ENCODE results near the gene PCGF3. TPM values are rescaled to one million over a fixed set of nuclear protein-coding genes. Genes with fewer than 3 reads are reported as not detected.
"Not testable (repeated sequence)": the region's sequence is repeated elsewhere in the genome, so short reads cannot be mapped to it uniquely, and the experiment has no call there.

The PCGF3 gene
- polyA plus RNA-seq, 1 donor, result 62.9 TPM

GRCh38 chr4:703336-704197 is 2.1 kb upstream of the PCGF3 start:
- no peak for DNase-seq (ENCODE audit: low read depth)

GRCh38 chr4:704198-704891 is 1.3 kb upstream of the PCGF3 start:
- no peak for DNase-seq (ENCODE audit: low read depth)

- no peak for DNase-seq (ENCODE audit: low read depth)
These were observed 708 bp upstream of the PCGF3 start for GRCh38 chr4:704971-705277.

GRCh38 chr4:706083-706633 is 526 bp downstream of the PCGF3 start:
- not testable (repeated sequence) for DNase-seq (ENCODE audit: low read depth)

DNA sequence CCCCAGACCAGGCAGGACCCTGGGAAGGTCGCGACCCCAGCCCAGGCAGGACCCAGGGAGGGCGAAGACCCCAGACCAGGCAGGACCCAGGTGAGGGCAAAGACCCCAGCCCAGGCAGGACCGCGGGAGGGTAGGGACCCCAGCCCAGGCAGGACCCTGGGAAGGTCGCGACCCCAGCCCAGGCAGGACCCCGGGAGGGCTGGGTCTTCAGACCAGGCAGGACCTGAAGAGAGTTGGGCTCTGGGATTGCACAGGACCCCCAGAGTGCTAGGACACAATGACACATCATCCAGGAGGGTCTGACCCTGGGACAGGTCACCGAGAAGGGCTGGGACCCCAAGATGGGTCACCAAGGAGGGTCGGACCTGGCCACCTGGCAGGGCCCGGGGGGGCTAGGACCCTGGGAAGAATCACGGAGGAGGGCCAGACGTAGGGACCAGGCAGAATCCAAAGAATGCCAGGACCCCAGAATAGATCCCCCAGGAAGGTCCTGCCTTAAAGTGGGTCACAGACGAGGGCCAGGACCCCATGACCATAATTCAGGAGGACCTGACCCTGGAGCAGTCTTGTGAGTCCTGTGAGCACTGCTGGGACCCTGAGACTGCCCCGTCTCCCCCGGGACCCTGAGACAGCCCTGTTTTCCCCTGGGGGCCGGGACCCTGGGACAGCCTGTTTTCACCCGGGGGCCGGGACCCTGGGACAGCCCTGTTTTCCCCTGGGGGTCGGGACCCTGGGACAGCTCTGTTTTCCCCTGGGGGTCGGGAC is 1.4 kb downstream of the PCGF3 start:
- no peak for DNase-seq (ENCODE audit: low read depth)

DNA sequence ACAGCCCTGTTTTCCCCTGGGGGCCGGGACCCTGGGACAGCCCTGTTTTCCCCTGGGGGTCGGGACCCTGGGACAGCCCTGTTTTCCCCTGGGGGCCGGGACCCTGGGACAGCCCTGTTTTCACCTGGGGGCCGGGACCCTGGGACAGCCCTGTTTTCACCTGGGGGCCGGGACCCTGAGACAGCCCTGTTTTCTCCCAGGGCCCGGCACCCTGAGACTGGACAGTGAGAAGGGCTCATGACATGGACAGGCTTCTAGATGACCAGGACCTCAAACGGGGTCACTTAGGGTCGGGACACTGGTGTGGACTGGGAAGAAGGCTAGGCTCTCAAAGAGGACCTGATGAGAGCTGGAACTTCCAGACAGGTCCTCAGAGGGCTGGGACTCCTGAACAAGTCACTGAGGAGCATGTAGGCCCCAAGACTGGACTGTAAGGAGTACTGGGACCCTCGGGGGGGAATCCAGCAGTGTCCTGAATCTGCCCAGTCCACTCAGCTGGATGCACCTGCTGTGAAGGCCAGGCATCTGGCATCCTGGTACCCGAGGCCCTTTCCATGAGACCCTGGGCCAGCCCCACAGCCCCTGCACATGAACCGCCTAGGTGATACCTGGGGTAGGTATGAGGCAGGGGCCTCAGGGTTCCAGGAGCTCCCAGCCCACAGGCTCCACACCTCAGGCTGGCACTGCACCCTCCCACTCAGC is 2.4 kb downstream of the PCGF3 start:
- DNase-seq (ENCODE audit: low read depth), result no peak

DNA sequence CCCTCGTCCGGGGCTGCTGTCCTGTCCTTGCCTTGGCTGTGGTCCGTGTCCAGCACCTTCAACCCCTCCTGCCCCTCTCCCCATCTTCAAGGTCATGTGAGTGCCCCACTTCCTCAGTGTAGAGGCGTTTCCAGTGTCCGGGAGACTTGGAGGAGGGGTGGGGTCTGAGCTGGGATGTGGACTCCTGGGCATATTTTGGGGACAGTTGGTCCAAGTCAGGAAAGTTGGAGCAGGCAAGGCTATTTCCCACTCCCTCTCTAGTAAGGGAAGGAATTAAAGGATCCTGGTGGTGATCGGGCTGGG is 3.0 kb downstream of the PCGF3 start:
- no peak for DNase-seq (ENCODE audit: low read depth)

GRCh38 chr4:709348-709747 is 3.7 kb downstream of the PCGF3 start:
- DNase-seq (ENCODE audit: low read depth), result no peak

- DNase-seq (ENCODE audit: low read depth), result no peak
These were observed 4.5 kb downstream of the PCGF3 start for GRCh38 chr4:710116-710515.

DNA sequence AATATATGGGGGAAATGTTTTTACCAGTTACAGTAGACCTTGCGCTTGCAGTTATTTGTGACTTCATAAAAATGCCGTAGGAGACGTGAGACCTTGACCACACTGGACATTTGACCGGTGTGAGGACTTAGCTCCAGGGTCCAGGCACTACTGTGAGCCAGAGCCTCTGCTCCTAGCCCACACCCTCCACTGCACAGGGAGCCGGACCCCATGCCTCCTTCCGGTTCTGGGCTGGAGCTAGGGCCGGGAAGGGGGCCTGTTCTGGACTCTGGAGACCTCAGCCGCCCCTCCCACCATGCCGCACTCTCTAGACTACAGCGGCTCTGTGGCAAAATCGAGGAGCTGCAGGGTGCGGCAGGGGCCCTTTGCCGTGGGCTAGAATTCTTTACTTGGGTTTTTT is 5.3 kb downstream of the PCGF3 start:
- no peak for DNase-seq (ENCODE audit: low read depth)

- no peak for DNase-seq (ENCODE audit: low read depth)
These were observed 6.5 kb downstream of the PCGF3 start for GRCh38 chr4:712093-712492.

- DNase-seq (ENCODE audit: low read depth), result no peak
These were observed 7.4 kb downstream of the PCGF3 start for GRCh38 chr4:712916-713632.

DNA sequence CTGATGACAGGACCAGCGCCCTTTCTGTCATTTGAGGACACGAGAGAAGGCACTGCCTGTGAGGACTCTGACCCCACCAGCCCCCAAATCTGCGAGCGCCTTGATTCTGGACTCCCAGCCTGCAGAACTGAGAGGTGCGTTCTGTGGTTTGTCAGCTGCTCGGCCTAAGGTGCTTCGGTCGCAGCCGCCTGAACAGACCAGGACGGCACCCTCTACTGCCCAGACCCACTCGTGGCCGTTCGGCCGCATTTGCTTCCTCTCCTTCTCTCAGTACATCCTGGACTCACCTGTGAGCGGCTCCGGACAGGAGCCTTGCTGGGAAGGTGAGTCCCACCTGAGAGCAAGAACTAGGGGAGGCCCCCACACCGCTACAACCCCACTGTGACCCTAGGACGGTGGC is 8.5 kb downstream of the PCGF3 start:
- DNase-seq (ENCODE audit: low read depth), result no peak

GRCh38 chr4:717601-718320 is 12.1 kb downstream of the PCGF3 start:
- no peak for DNase-seq (ENCODE audit: low read depth)

GRCh38 chr4:718460-718859 is 12.8 kb downstream of the PCGF3 start:
- no peak for DNase-seq (ENCODE audit: low read depth)

DNA sequence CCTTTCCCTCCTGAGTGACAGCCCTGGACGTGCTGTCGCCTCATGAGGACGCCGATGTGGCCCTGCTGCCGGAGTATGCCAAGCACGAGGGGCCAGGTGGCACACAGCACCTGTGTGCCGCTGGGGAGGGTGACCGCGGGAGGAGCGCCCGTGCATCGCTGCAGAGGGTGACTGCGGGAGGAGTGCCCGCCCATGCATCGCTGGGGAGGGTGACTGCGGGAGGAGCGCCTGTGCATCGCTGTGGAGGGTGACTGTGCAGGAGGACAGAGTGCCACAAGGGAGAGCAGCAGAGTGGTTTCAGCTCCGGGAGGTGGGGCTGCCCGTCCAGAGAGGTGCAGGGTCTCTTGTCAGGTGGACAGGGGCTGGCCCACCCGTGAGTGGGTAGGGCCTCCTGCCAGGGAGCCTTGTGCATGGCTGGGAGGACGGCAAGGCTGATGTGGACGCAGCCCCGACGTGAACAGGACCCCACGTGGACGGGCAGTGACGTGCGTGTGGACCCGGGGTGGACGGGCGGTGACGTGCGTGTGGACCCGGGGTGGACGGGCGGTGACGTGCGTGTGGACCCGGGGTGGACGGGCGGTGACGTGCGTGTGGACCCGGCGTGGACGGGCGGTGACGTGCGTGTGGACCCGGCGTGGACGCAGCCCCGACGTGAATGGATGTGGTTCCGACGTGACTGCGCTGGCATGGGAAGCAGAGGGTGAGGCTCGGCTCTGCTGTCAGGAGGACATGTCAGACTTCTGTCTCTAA is 14.7 kb downstream of the PCGF3 start:
- no peak for DNase-seq (ENCODE audit: low read depth)

- no peak for DNase-seq (ENCODE audit: low read depth)
These were observed 15.9 kb downstream of the PCGF3 start for GRCh38 chr4:721261-722168.

- no peak for DNase-seq (ENCODE audit: low read depth)
These were observed 16.6 kb downstream of the PCGF3 start for GRCh38 chr4:722169-722725.

Data from forelimb muscle (tissue), 1 donor.